Fibroblast of skin of right quadriceps (primary cell): ENCODE data around the gene MT1G.
A peak's percentile ranks its signal among the peaks of the same experiment; 100 is the strongest.

ENCODE experiments used
- DNase-seq: peaks from one replicate; pipeline ENCODE4 v3.0.0-alpha.2; 2013

Gene MT1G

GRCh38 chr16:56662357-56663354 is 5.2 kb downstream of the MT1G start:
- DNase-seq: no peak

GRCh38 chr16:56658327-56658875 is 9.5 kb downstream of the MT1G start:
- no peak for DNase-seq

GRCh38 chr16:56657555-56658326 is 10.1 kb downstream of the MT1G start, which contains the start of gene MT1F:
TSS of gene MT1F (plus strand) at chr16:56657959. CDS start at chr16:56658059, 100 bp downstream.
- peak; percentile 9 for DNase-seq

- no peak for DNase-seq
These were observed 14.6 kb downstream of the MT1G start for GRCh38 chr16:56653218-56653617.

- no peak for DNase-seq
These were observed 15.3 kb downstream of the MT1G start for GRCh38 chr16:56652600-56652999.

- no peak for DNase-seq
These were observed 16.3 kb downstream of the MT1G start, which contains the start of gene MT1B for GRCh38 chr16:56651586-56651985. TSS of gene MT1B (plus strand) at chr16:56651886. CDS start at chr16:56651954, 68 bp downstream.

- DNase-seq: no peak
These were observed 18.0 kb downstream of the MT1G start for GRCh38 chr16:56649820-56650219.

GRCh38 chr16:56649271-56649670 is 18.6 kb downstream of the MT1G start:
- no peak for DNase-seq

GRCh38 chr16:56647641-56648431 is 20.0 kb downstream of the MT1G start:
- DNase-seq: no peak

GRCh38 chr16:56645838-56646237 is 22.0 kb downstream of the MT1G start:
- DNase-seq: no peak

- no peak for DNase-seq
These were observed 22.6 kb downstream of the MT1G start for GRCh38 chr16:56645311-56645710.

GRCh38 chr16:56643833-56644232 is 24.0 kb downstream of the MT1G start:
- no peak for DNase-seq

GRCh38 chr16:56643080-56643778 is 24.6 kb downstream of the MT1G start:
- peak; percentile 11 for DNase-seq

GRCh38 chr16:56641166-56641565 is 26.7 kb downstream of the MT1G start:
- no peak for DNase-seq

GRCh38 chr16:56640076-56640475 is 27.8 kb downstream of the MT1G start:
- DNase-seq: no peak

GRCh38 chr16:56639045-56639444 is 28.8 kb downstream of the MT1G start:
- DNase-seq: no peak

GRCh38 chr16:56637814-56638750 is 29.8 kb downstream of the MT1G start, which contains the start of gene MT1A:
TSS of gene MT1A (plus strand) at chr16:56638666. CDS start at chr16:56638739, 73 bp downstream.
- no peak for DNase-seq

- no peak for DNase-seq
These were observed 31.1 kb downstream of the MT1G start for GRCh38 chr16:56636616-56637413.

- no peak for DNase-seq
These were observed 32.4 kb downstream of the MT1G start for GRCh38 chr16:56635441-56635967.
